MCF 10A (cell line): Measurements from ENCODE around the gene COPA. TPM values are rescaled to one million over a fixed set of nuclear protein-coding genes. Genes with fewer than 3 reads are reported as not detected.
A peak's percentile ranks its signal among the peaks of the same experiment; 100 is the strongest.

ENCODE experiments used
- BruUV-seq: library from RNA; stranded (reverse); fragments of 400-500 nt; replicated peaks from 2 replicates; lab custom pipeline; 2021; lab: Mats Ljungman, UMichigan
- CTCF ChIA-PET: fragments of 300-600 bp; sonication (Branson Sonifier 250); formaldehyde crosslinking; extraction: SDS; loops from one replicate; lab custom pipeline; 2021; ENCODE audit warnings: antibody characterized with exemption, inconsistent platforms; lab: Yijun Ruan, JAX
- POLR2A ChIA-PET: fragments of 300-600, 350-650 bp; sonication (Branson Sonifier 250); formaldehyde crosslinking; extraction: SDS; loops from one replicate; lab custom pipeline; 2020; ENCODE audit warnings: antibody characterized with exemption, inconsistent platforms; lab: Yijun Ruan, JAX
- DNase-seq: peaks from one replicate; pipeline ENCODE4 v3.0.0-alpha.2; 2018; ENCODE audit not compliant: unreplicated experiment
- H3K27ac Mint-ChIP-seq: one replicate; pipeline ENCODE4 v1.8.0; 2022; ENCODE audit warnings: mild to moderate bottlenecking, low read depth, mixed read lengths; ENCODE audit not compliant: unreplicated experiment
- H3K27me3 Mint-ChIP-seq: one replicate; pipeline ENCODE4 v1.8.0; 2022; ENCODE audit warnings: mixed read lengths; ENCODE audit not compliant: insufficient read depth, unreplicated experiment
- H3K36me3 Mint-ChIP-seq: one replicate; pipeline ENCODE4 v1.8.0; 2022; ENCODE audit warnings: mild to moderate bottlenecking, moderate library complexity, mixed read lengths; ENCODE audit not compliant: insufficient read depth, unreplicated experiment
- H3K4me1 Mint-ChIP-seq: one replicate; pipeline ENCODE4 v1.8.0; 2022; ENCODE audit warnings: mixed read lengths; ENCODE audit not compliant: insufficient read depth, unreplicated experiment
- H3K4me3 Mint-ChIP-seq: one replicate; pipeline ENCODE4 v1.8.0; 2022; ENCODE audit warnings: mild to moderate bottlenecking, moderate library complexity, mixed read lengths; ENCODE audit not compliant: unreplicated experiment
- H3K9me3 Mint-ChIP-seq: one replicate; pipeline ENCODE4 v1.8.0; 2022; ENCODE audit warnings: mixed read lengths; ENCODE audit not compliant: unreplicated experiment
- CTCF ChIP-seq: fragments of 200-600 bp; IDR thresholded peaks from one replicate; pipeline ENCODE4 v1.8.0; 2022; ENCODE audit warnings: antibody characterized with exemption, mild to moderate bottlenecking; ENCODE audit not compliant: unreplicated experiment
- intact Hi-C: fragments of 100-400 bp; cut with micrococcal nuclease; formaldehyde crosslinking; loops from 2 replicates; pipeline ENCODE4 v1.14.1; 2022
- total RNA-seq: library from RNA; stranded (reverse); gene quantifications from 2 replicates; pipeline ENCODE4 v1.2.3, GENCODE V29; 2022

COPA gene
- total RNA-seq, 1 experiment from 2014 or later = 273 TPM

- Mint-ChIP-seq H3K27ac (no peak overlapping the region), H3K27me3 (peaks cover 10% of the 10 kb centered on the region)
- CTCF ChIA-PET = interaction anchor here (0.8 to 9.5 kb wide), 6 partner anchors 8 to 244 kb away, joined by 3 to 122 read pairs (median 4); no protein-coding TSS in a partner anchor
Observed at GRCh38 chr1:160363010-160363409, 20.0 kb upstream of the COPA start.

GRCh38 chr1:160362168-160362957 lies 19.3 kb upstream of the COPA start:
- DNase-seq = no peak
- H3K27ac Mint-ChIP-seq = peak overlapping the region; percentile 26
- no TSS peak for BruUV-seq
- CTCF ChIA-PET = interaction anchor here (0.6 to 9.5 kb wide), 9 partner anchors 8 to 245 kb away, joined by 3 to 122 read pairs (median 4); no protein-coding TSS in a partner anchor
- H3K36me3 Mint-ChIP-seq = peaks cover 39% of the 10 kb centered on the region
- H3K4me1 Mint-ChIP-seq = peaks cover 5% of the 10 kb centered on the region
- POLR2A ChIA-PET = interaction anchor here (1.1 to 1.5 kb wide), 2 partner anchors 10 to 18 kb away, joined by 3 to 5 read pairs; no protein-coding TSS in a partner anchor
- intact Hi-C loops = no loop called here
- no peak for TF ChIP-seq CTCF
- no peaks in the 10 kb centered on the region for H3K9me3 Mint-ChIP-seq
- peaks cover 4% of the 10 kb centered on the region for H3K27me3 Mint-ChIP-seq
- H3K4me3 Mint-ChIP-seq = no peak overlapping the region

More at GRCh38 chr1:160363010-160363409, 20.0 kb upstream of the COPA start:
- no peak overlapping the region for H3K4me3 Mint-ChIP-seq
- BruUV-seq = no TSS peak
- no peaks in the 10 kb centered on the region for H3K9me3 Mint-ChIP-seq
- intact Hi-C loops = no loop called here
- H3K36me3 Mint-ChIP-seq = peaks cover 33% of the 10 kb centered on the region
- no peak for TF ChIP-seq CTCF
- POLR2A ChIA-PET = interaction anchor here (0.5 to 1.5 kb wide), 2 partner anchors 19 to 1177 kb away, joined by 4 to 5 read pairs; no protein-coding TSS in a partner anchor
- peaks cover 5% of the 10 kb centered on the region for H3K4me1 Mint-ChIP-seq
- no peak for DNase-seq

- DNase-seq = no peak
- H3K27me3 Mint-ChIP-seq = no peaks in the 10 kb centered on the region
- H3K36me3 Mint-ChIP-seq = peaks cover 45% of the 10 kb centered on the region
- ChIA-PET CTCF (interaction anchor here (0.6 to 9.5 kb wide), 6 partner anchors 7 to 401 kb away, joined by 3 to 122 read pairs (median 4); no protein-coding TSS in a partner anchor), POLR2A (interaction anchor here (1.1 to 1.5 kb wide), 2 partner anchors 10 to 17 kb away, joined by 3 to 5 read pairs; no protein-coding TSS in a partner anchor)
- H3K4me3 Mint-ChIP-seq = no peak overlapping the region
- H3K4me1 Mint-ChIP-seq = peaks cover 5% of the 10 kb centered on the region
- no peak for TF ChIP-seq CTCF
- H3K27ac Mint-ChIP-seq = no peak overlapping the region
- intact Hi-C loops = no loop called here
- no peaks in the 10 kb centered on the region for H3K9me3 Mint-ChIP-seq
- BruUV-seq = no TSS peak
Observed at GRCh38 chr1:160361814-160362167, 18.7 kb upstream of the COPA start.

- peaks cover 5% of the 10 kb centered on the region for H3K4me1 Mint-ChIP-seq
- no peak for TF ChIP-seq CTCF
- CTCF ChIA-PET = interaction anchor here (0.8 to 9.5 kb wide), 4 partner anchors 15 to 401 kb away, joined by 3 to 122 read pairs (median 4); no protein-coding TSS in a partner anchor
- intact Hi-C loops = no loop called here
- H3K9me3 Mint-ChIP-seq = no peaks in the 10 kb centered on the region
- POLR2A ChIA-PET = no interaction called here
- no peak overlapping the region for H3K27ac Mint-ChIP-seq
- H3K4me3 Mint-ChIP-seq = no peak overlapping the region
- DNase-seq = no peak
- peaks cover 51% of the 10 kb centered on the region for H3K36me3 Mint-ChIP-seq
- no TSS peak for BruUV-seq
- H3K27me3 Mint-ChIP-seq = no peaks in the 10 kb centered on the region
Observed at GRCh38 chr1:160361199-160361598, 18.1 kb upstream of the COPA start.
